Heart left ventricle (tissue), 16 donors: ENCODE data around the gene METRN. TPM values are rescaled to one million over a fixed set of nuclear protein-coding genes. Genes with fewer than 3 reads are reported as not detected.

Experiments
- ATAC-seq, 4 donors: fragments of 200-7000 bp; cut with Tn5 transposase; one replicate each; pipeline ENCODE4 v1.9.1; 2020 to 2022; ENCODE audit warnings: moderate library complexity in 4 of 4, mild to moderate bottlenecking in 3 of 4, moderate number of reproducible peaks in 1 of 4
- DNase-seq, 5 donors: peaks; one replicate each; pipeline ENCODE4 v3.0.0-alpha.2; 2020
- H3K27ac ChIP-seq, 12 donors: fragments of 200-600 bp; sonication (generic) in 4 of 12; one replicate each; pipeline versions ENCODE4 v1.5.0 to v1.8.0; 2016 to 2022; ENCODE audit warnings: mild to moderate bottlenecking in 2 of 12
- H3K27me3 ChIP-seq, 9 donors: fragments of 200-600 bp; sonication (generic) in 2 of 9; one replicate each; pipeline versions ENCODE4 v1.5.1 to v1.8.0; 2016 to 2022; ENCODE audit warnings: mild to moderate bottlenecking in 3 of 9
- H3K36me3 ChIP-seq, 9 donors: fragments of 200-600 bp; sonication (generic) in 2 of 9; one replicate each; pipeline versions ENCODE4 v1.5.0 to v1.8.0; 2018 to 2022; ENCODE audit warnings: mild to moderate bottlenecking in 2 of 9
- H3K4me1 ChIP-seq, 12 donors: fragments of 200-600 bp; sonication (generic) in 4 of 12; one replicate each; pipeline versions ENCODE4 v1.5.0 to v1.8.0; 2016 to 2022; ENCODE audit warnings: mild to moderate bottlenecking in 3 of 12
- H3K4me3 ChIP-seq, 12 donors: fragments of 200-600 bp; sonication (generic) in 4 of 12; one replicate each; pipeline versions ENCODE4 v1.5.0 to v1.8.0; 2017 to 2022; ENCODE audit warnings: mild to moderate bottlenecking in 9 of 12, moderate library complexity in 4 of 12
- H3K9me3 ChIP-seq, 12 donors: fragments of 200-600 bp; sonication (generic) in 4 of 12; one replicate each; pipeline versions ENCODE4 v1.5.0 to v1.8.0; 2016 to 2022; ENCODE audit warnings: mild to moderate bottlenecking in 1 of 12
- CTCF ChIP-seq, 12 donors: fragments of 200-600 bp; sonication (generic) in 4 of 12; IDR thresholded peaks; one replicate each; pipeline versions ENCODE4 v1.5.0 to v1.8.0; 2018 to 2022; ENCODE audit warnings: antibody characterized with exemption in 12 of 12, mild to moderate bottlenecking in 5 of 12
- POLR2A ChIP-seq, 2 donors: fragments of 450-650 bp; IDR thresholded peaks; one replicate each; pipeline ENCODE4 v1.6.1; 2017; ENCODE audit warnings: antibody characterized with exemption in 2 of 2, mild to moderate bottlenecking in 2 of 2, moderate library complexity in 2 of 2
- WGBS, 4 donors: extraction: QIAGEN DNeasy Blood & Tissue Kit in 2 of 4; methylation state at CpG; one replicate each; pipeline versions ENCODE4 v1.1.5 to v1.1.7; 2013 to 2018; 5-methylcytosine and 5-hydroxymethylcytosine counted together
- intact Hi-C, 10 donors: fragments of 100-400 bp; cut with DNase I; formaldehyde crosslinking; loops; one replicate each; pipeline versions ENCODE4 v1.11.1 to v1.14.2; 2022
- polyA plus RNA-seq, 2 donors: library from polyadenylated mRNA; stranded (reverse); fragments of 200-250 nt; gene quantifications; one replicate each; pipeline ENCODE4 v1.2.3, GENCODE V29; 2013
- total RNA-seq, 9 donors: library from RNA; depleted of rRNA in 2 of 9; stranded (reverse); fragments of >200 nt in 2 of 9; fragmentation: NEBNext Ultra II Directional in 3 of 9; extraction: Animal tissue kit (Norgen Biotek cat#: 25700) in 3 of 9; gene quantifications; one replicate each; pipeline versions ENCODE4 v1.1.0 to v1.2.4, GENCODE V29; 2016 to 2023
- donor health status: ischemic (EF 13 %, LVEDD 7.1; RV severe dilation, severe dysfunction).
- donor health status: healthy with polysubstance abuse.
- donor health status: DM: no; HTN: yes; CAD: no.
- donor health status: DM: no; HTN: no; CAD: no.
- donor health status: ischemic (EF 25% LVEDD 6.9; RV normal size, moderate dysfunction).
- donor health status: ischemic (EF 25% LVEDD 5.7; RV mildly dilated, moderate dysfunction).
- donor health status: healthy.
- donor health status: DM: yes; HTN: yes; CAD: no.
- donor health status: ischemic (EF 35%, LVEDD 5.7; RV mildly dilated, moderate dysfunction).
- donor health status: nonischemic (EF 11% LVEDD 7.7; RV severe dilation, severe dysfunction).
- donor health status: DM: yes; HTN: yes; CAD: no.
- donor health status: PGD.
- donor health status: ischemic (EF 29% LVEDD 5.4; RV normal size, mild dysfunction).
- donor health status: nonischemic (EF 23%, LVEDD 6.1; RV moderate dilation, normal function).

The METRN gene
- total and polyA plus RNA-seq, 11 donors: 31.2 to 79.4 (median 60.7) TPM

GRCh38 chr16:698911-699671, 15.8 kb upstream of the METRN start:
- intact Hi-C loops: no loop called here
- Histone ChIP-seq H3K4me3 (no peak overlapping the region), H3K27me3 (peaks cover 33 to 99% (median 78%) of the 10 kb centered on the region in 9 donors), H3K4me1 (peaks cover 0 to 29% (median 13%) of the 10 kb centered on the region in 12 donors), H3K36me3 (no peaks in the 10 kb centered on the region), H3K27ac (no peak overlapping the region), H3K9me3 (no peaks in the 10 kb centered on the region)
- TF ChIP-seq POLR2A (IDR thresholded peaks at IDR 0.05) (no peak), CTCF (IDR thresholded peaks at IDR 0.05) (no peak)
- WGBS, 4 donors: 67 to 73% (median 69%) methylated on average over 19 of the region's 19 CpGs
- ATAC-seq (no peak), DNase-seq (no peak)

- no peaks in the 10 kb centered on the region for H3K36me3 ChIP-seq
- TF ChIP-seq POLR2A (IDR thresholded peaks at IDR 0.05): no peak
- no peak for TF ChIP-seq CTCF (IDR thresholded peaks at IDR 0.05)
- H3K27ac ChIP-seq: no peak overlapping the region
- intact Hi-C loops: no loop called here
- H3K4me3 ChIP-seq: peak overlapping the region in 1 of 12 donors; percentile 23
- no peak for DNase-seq
- H3K4me1 ChIP-seq: peaks cover 0 to 23% (median 2%) of the 10 kb centered on the region in 12 donors
- no peaks in the 10 kb centered on the region for H3K9me3 ChIP-seq
- 5 to 6% (median 6%) methylated on average over 51 to 76 of the region's 76 CpGs for WGBS, 4 donors
- H3K27me3 ChIP-seq: peaks cover 38 to 98% (median 75%) of the 10 kb centered on the region in 9 donors
- ATAC-seq: peak in 3 of 4 donors; percentile 55 to 78 (median 59)
These were observed 14.0 kb upstream of the METRN start for GRCh38 chr16:700684-701584.

- Histone ChIP-seq H3K27me3 (peaks cover 37 to 97% (median 79%) of the 10 kb centered on the region in 9 donors), H3K4me3 (no peak overlapping the region), H3K36me3 (no peaks in the 10 kb centered on the region), H3K9me3 (no peaks in the 10 kb centered on the region), H3K4me1 (peaks cover 0 to 33% (median 4%) of the 10 kb centered on the region in 12 donors), H3K27ac (no peak overlapping the region)
- no peak for TF ChIP-seq POLR2A (IDR thresholded peaks at IDR 0.05)
- no peak for TF ChIP-seq CTCF (IDR thresholded peaks at IDR 0.05)
- intact Hi-C loops: no loop called here
- ATAC-seq: no peak
- WGBS, 4 donors: 82 to 85% (median 83%) methylated on average over 19 of the region's 19 CpGs
- DNase-seq: no peak
These were observed 12.6 kb upstream of the METRN start for GRCh38 chr16:702341-702740.

GRCh38 chr16:703406-703805, 11.5 kb upstream of the METRN start:
- TF ChIP-seq POLR2A (IDR thresholded peaks at IDR 0.05) (no peak), CTCF (IDR thresholded peaks at IDR 0.05) (no peak)
- Histone ChIP-seq H3K4me3 (no peak overlapping the region), H3K27me3 (peaks cover 37 to 94% (median 84%) of the 10 kb centered on the region in 9 donors), H3K36me3 (no peaks in the 10 kb centered on the region), H3K4me1 (peaks cover 0 to 33% (median 4%) of the 10 kb centered on the region in 12 donors), H3K9me3 (no peaks in the 10 kb centered on the region), H3K27ac (no peak overlapping the region)
- no peak for ATAC-seq
- no peak for DNase-seq
- intact Hi-C loops: no loop called here
- WGBS, 4 donors: 82 to 90% (median 87%) methylated on average over 10 to 12 of the region's 12 CpGs
